Stimulated activated CD4-positive, alpha-beta T cell treated with anti-CD3 and anti-CD28 coated beads, Interleukin-2, amount 100 ng/mL, for 48 hours (primary cell): ENCODE data around the gene TMEM212.
"Not testable (repeated sequence)": the region's sequence is repeated elsewhere in the genome, so short reads cannot be mapped to it uniquely, and the experiment has no call there.

ENCODE experiments used
- DNase-seq, 2 donors: peaks; one replicate each; pipeline ENCODE4 v3.0.0-alpha.2; 2020

Gene TMEM212

GRCh38 chr3:171895900-171896299, 52.8 kb downstream of the TMEM212 start:
- DNase-seq, result no peak

GRCh38 chr3:171896316-171896715, 53.2 kb downstream of the TMEM212 start:
- no peak for DNase-seq

GRCh38 chr3:171898192-171898591, 55.0 kb downstream of the TMEM212 start:
- no peak for DNase-seq

GRCh38 chr3:171900446-171900845, 57.3 kb downstream of the TMEM212 start:
- no peak for DNase-seq

- DNase-seq, result no peak
These were observed 58.6 kb downstream of the TMEM212 start for GRCh38 chr3:171901615-171902312.

GRCh38 chr3:171904829-171905228, 61.7 kb downstream of the TMEM212 start:
- no peak for DNase-seq

- not testable (repeated sequence) for DNase-seq
These were observed 63.4 kb downstream of the TMEM212 start for GRCh38 chr3:171906503-171906902.

- no peak for DNase-seq
These were observed 64.0 kb downstream of the TMEM212 start for GRCh38 chr3:171906951-171907676.

GRCh38 chr3:171907761-171908160, 64.6 kb downstream of the TMEM212 start:
- DNase-seq, result no peak

GRCh38 chr3:171908731-171909130, 65.6 kb downstream of the TMEM212 start:
- DNase-seq, result no peak
